Stimulated activated CD4-positive, alpha-beta T cell treated with anti-CD3 and anti-CD28 coated beads, Interleukin-15, amount 100 ng/mL, for 1 hour (primary cell): ENCODE data around the gene DPYSL3.

Source experiments
- DNase-seq, 2 donors: peaks; one replicate each; pipeline ENCODE4 v3.0.0-alpha.2; 2020; ENCODE audit warnings: low read depth in 1 of 2, low spot score in 1 of 2

DPYSL3 gene

GRCh38 chr5:147441191-147441695 is 68.6 kb downstream of the DPYSL3 start:
- DNase-seq: no peak

GRCh38 chr5:147439254-147439653 is 70.6 kb downstream of the DPYSL3 start:
- DNase-seq: no peak

GRCh38 chr5:147437161-147437596 is 72.7 kb downstream of the DPYSL3 start:
- no peak for DNase-seq

- no peak for DNase-seq
These were observed 73.3 kb downstream of the DPYSL3 start for GRCh38 chr5:147436596-147436995.

- DNase-seq: no peak
These were observed 75.8 kb downstream of the DPYSL3 start for GRCh38 chr5:147434049-147434448.

- no peak for DNase-seq
These were observed 77.5 kb downstream of the DPYSL3 start for GRCh38 chr5:147432323-147432722.

GRCh38 chr5:147431586-147431985 is 78.3 kb downstream of the DPYSL3 start:
- no peak for DNase-seq

- no peak for DNase-seq
These were observed 79.2 kb downstream of the DPYSL3 start for GRCh38 chr5:147430628-147431027.

GRCh38 chr5:147427521-147428401 is 82.1 kb downstream of the DPYSL3 start:
- DNase-seq: no peak

GRCh38 chr5:147426640-147427327 is 83.1 kb downstream of the DPYSL3 start:
- no peak for DNase-seq

GRCh38 chr5:147418613-147419012 is 91.3 kb downstream of the DPYSL3 start:
- no peak for DNase-seq

GRCh38 chr5:147417135-147417813 is 92.6 kb downstream of the DPYSL3 start:
- DNase-seq: no peak

- DNase-seq: no peak
These were observed 94.2 kb downstream of the DPYSL3 start for GRCh38 chr5:147415651-147416050.

- DNase-seq: no peak
These were observed 96.6 kb downstream of the DPYSL3 start for GRCh38 chr5:147413266-147413665.

GRCh38 chr5:147412561-147412960 is 97.3 kb downstream of the DPYSL3 start:
- DNase-seq: no peak

- DNase-seq: no peak
These were observed 98.2 kb downstream of the DPYSL3 start for GRCh38 chr5:147411359-147412319.

GRCh38 chr5:147410496-147411358 is 99.1 kb downstream of the DPYSL3 start:
- DNase-seq: no peak

- no peak for DNase-seq
These were observed 100.9 kb downstream of the DPYSL3 start for GRCh38 chr5:147408980-147409379.

GRCh38 chr5:147407094-147407681 is 102.7 kb downstream of the DPYSL3 start:
- DNase-seq: no peak
